GM19193 (cell line): ENCODE results near the gene NEGR1.

ENCODE experiments used
- POLR2A ChIP-seq: IDR thresholded peaks from 4 replicates; pipeline ENCODE4 v1.6.1; 2011; ENCODE audit not compliant: insufficient read depth, insufficient read length; ENCODE audit errors: extremely low read depth

NEGR1 gene

GRCh38 chr1:71836904-71837303 lies 445.4 kb downstream of the NEGR1 start:
- TF ChIP-seq POLR2A: no peak

DNA sequence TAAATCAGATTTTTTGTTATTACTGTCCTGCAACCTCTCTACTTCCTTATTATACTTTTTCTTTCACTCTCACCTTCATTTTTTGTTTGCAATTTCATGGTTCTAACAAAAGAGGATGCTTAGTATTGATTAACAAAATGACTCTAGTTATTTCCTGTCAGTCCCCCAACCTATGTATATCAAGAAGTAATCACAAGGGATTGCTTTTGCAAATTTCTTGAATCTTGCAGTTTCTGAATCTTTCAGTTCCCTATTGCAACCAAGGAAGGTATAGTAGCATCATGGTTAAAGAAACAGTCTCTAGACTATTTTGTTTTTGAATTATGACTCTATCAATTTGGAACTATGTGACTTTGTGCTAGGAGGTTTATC lies 446.9 kb downstream of the NEGR1 start:
- TF ChIP-seq POLR2A: no peak

- TF ChIP-seq POLR2A: no peak
Observed at GRCh38 chr1:71834601-71835441, 447.5 kb downstream of the NEGR1 start.

DNA sequence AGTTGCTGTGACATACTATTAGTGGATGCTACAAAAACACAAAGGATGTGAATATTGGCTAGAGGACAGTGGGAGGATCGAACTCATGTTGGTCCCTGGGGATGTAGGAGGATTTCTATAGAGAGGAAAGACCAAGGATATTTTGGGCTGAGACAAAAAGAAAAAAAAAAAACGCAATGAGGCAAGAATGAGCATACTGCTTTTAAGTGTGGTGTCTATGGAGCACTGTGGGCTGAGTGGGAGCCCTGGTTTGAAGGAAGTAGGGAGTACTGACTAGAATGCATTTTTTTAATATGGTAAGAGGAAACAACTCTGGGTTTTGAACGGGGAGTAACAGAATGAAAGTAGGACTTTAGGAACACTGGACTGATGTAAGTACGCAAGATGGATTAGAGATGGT lies 450.7 kb downstream of the NEGR1 start:
- TF ChIP-seq POLR2A: no peak

DNA sequence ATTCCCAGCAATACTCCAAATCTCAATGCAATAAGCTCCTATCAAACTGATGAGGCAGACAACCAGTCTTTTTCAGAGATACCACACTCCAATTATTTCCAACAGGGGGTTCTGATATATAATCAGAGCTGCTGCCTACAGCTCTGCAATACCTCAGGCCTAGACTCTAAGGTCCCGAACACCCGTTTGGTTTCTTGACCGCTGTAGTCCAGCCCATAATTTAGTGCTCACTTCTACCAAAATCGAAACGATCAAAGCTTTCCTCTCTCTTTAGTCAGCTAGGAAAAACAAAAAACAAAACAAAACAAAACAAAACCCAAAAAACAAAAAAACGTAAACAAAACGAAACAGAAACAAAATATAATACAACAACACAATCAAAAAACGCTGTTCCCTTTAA lies 453.0 kb downstream of the NEGR1 start:
- no peak for TF ChIP-seq POLR2A

- no peak for TF ChIP-seq POLR2A
Observed at GRCh38 chr1:71828431-71829012, 453.8 kb downstream of the NEGR1 start.

- TF ChIP-seq POLR2A: no peak
Observed at GRCh38 chr1:71823708-71824305, 458.5 kb downstream of the NEGR1 start.

- no peak for TF ChIP-seq POLR2A
Observed at GRCh38 chr1:71817028-71817427, 465.3 kb downstream of the NEGR1 start.

- TF ChIP-seq POLR2A: no peak
Observed at GRCh38 chr1:71809085-71809484, 473.3 kb downstream of the NEGR1 start.

DNA sequence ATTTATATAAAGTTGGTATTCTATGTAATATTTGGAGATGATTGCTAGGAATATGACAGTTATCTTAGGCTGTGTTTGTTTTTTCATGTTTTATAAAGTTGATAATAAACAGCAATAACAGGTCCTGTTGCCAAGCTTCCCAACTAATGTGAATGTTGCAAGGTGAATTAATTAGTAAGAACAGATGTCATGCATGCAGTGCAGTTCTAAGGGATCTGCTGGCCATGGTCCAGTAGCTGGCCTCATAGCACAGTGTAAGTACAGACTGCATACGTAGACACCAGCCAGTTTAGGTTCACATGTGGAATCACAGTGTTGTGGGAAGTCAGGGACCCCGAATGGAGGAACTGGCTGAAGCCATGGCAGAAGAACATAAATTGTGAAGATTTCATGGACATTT lies 478.2 kb downstream of the NEGR1 start:
- no peak for TF ChIP-seq POLR2A

GRCh38 chr1:71796006-71796405 lies 486.3 kb downstream of the NEGR1 start:
- TF ChIP-seq POLR2A: no peak

DNA sequence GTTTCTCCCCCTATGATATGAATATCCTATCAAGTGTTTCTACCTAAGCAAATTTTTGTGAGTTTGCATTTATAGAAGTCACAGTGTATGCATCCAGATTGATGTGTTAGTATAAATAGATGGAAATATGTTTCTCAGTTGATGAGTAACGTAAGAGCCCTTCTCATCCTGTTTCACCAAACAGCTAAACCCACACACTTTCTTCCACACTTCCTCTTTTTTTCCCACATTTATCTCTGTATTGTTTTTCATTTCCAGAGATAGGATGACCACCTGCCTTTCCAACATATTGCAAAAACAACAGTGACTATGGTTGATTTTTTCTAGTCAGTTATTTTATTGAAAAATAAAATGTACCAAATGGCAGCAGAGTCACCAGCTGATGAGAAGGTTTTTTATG lies 490.1 kb downstream of the NEGR1 start:
- TF ChIP-seq POLR2A: no peak

GRCh38 chr1:71788113-71788512 lies 494.2 kb downstream of the NEGR1 start:
- no peak for TF ChIP-seq POLR2A

DNA sequence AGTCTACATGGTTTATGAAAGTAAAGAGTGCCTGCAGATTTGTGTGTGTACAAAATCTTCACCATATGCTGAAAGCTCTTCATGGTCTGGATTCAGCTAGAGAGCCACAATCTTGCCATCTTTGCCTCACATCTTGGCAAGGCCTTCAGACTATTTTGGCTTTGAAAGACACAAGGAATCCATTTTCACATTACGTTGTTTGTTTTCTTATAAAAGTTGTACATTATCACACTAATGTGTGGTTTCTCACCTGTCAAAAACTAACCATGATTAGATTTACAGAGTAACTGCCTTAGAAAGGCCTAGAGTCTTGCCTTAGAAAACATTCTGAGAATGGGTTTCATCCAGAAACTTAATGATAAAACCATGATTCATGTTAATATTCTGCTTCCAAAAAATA lies 494.6 kb downstream of the NEGR1 start:
- no peak for TF ChIP-seq POLR2A

DNA sequence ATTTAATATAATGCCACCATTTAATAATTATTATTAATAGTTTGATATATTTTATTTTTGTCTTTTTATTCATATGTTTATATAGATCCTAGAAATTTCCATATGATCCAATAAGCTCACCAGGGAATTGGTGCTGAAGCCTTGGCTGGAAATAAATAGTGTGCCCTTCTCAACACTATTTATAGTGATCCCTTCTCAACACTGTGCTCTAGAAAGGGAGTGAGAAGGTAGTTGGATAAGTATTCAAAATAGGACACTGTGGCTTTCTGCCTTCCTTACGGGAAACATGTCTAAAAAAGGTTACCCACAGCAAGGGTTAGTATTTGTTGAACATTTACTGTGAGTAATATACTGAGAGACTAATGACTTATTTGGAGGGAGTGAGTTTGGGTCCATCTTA lies 496.1 kb downstream of the NEGR1 start:
- TF ChIP-seq POLR2A: no peak

DNA sequence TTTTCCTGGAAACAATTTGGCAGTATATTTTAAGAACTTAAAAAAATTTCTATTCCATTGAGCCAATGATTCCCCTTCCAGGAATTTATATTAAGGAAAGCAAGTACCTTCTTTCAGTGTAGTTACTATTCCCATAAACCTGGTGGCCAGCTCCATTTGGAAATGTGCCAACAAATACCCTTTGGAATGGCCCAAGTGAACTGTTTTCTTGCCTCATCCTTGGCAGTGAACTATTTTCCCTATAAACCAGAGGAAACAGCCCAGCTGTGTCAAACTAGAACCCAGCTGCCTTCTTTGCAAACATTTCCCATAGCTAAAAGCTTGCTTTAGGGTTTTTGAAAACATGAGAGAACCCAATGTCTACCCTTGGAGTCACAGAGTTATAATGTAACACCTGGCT lies 496.9 kb downstream of the NEGR1 start:
- no peak for TF ChIP-seq POLR2A
